GM12892 (cell line): Measurements from ENCODE around the gene KRTAP8-1.

Source experiments
- POLR2A ChIP-seq: IDR thresholded peaks from 2 replicates; pipeline ENCODE4 v1.6.1; 2011; ENCODE audit warnings: low read depth, low read length, control low read depth
- POLR2AphosphoS5 ChIP-seq: IDR thresholded peaks from 2 replicates; pipeline ENCODE4 v1.6.1; 2011; ENCODE audit warnings: low read depth, low read length, control low read depth
- TAF1 ChIP-seq: IDR thresholded peaks from 2 replicates; pipeline ENCODE4 v1.6.1; 2011; ENCODE audit warnings: low read depth, mild to moderate bottlenecking, control low read depth, low read length, borderline replicate concordance

- TF ChIP-seq POLR2AphosphoS5 (no peak), POLR2A (no peak), TAF1 (no peak)
Observed at GRCh38 chr21:30818837-30819610, 6.0 kb upstream of the KRTAP8-1 start.
